ENCODE results near the gene CRELD2.

The CRELD2 gene

GRCh38 chr22:49964136-49965090 lies 46.0 kb downstream of the CRELD2 start:
- DNase-seq (ENCODE audit: insufficient read length, low spot score): no peak
- TF ChIP-seq, protein P1, sequence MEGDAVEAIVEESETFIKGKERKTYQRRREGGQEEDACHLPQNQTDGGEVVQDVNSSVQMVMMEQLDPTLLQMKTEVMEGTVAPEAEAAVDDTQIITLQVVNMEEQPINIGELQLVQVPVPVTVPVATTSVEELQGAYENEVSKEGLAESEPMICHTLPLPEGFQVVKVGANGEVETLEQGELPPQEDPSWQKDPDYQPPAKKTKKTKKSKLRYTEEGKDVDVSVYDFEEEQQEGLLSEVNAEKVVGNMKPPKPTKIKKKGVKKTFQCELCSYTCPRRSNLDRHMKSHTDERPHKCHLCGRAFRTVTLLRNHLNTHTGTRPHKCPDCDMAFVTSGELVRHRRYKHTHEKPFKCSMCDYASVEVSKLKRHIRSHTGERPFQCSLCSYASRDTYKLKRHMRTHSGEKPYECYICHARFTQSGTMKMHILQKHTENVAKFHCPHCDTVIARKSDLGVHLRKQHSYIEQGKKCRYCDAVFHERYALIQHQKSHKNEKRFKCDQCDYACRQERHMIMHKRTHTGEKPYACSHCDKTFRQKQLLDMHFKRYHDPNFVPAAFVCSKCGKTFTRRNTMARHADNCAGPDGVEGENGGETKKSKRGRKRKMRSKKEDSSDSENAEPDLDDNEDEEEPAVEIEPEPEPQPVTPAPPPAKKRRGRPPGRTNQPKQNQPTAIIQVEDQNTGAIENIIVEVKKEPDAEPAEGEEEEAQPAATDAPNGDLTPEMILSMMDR (IDR thresholded peaks at IDR 0.05; ENCODE audit: insufficient read depth, missing control alignments): no peak
- no peak for FAIRE-seq

GRCh38 chr22:49965091-49966040 lies 46.9 kb downstream of the CRELD2 start:
- TF ChIP-seq, protein P1 (IDR thresholded peaks at IDR 0.05; ENCODE audit: insufficient read depth, missing control alignments): no peak
- no peak for DNase-seq (ENCODE audit: insufficient read length, low spot score)
- FAIRE-seq: no peak

- FAIRE-seq: no peak
- DNase-seq (ENCODE audit: insufficient read length, low spot score): no peak
- TF ChIP-seq, protein P1 (IDR thresholded peaks at IDR 0.05; ENCODE audit: insufficient read depth, missing control alignments): no peak
These were observed 47.8 kb downstream of the CRELD2 start for GRCh38 chr22:49966041-49966773.

DNA sequence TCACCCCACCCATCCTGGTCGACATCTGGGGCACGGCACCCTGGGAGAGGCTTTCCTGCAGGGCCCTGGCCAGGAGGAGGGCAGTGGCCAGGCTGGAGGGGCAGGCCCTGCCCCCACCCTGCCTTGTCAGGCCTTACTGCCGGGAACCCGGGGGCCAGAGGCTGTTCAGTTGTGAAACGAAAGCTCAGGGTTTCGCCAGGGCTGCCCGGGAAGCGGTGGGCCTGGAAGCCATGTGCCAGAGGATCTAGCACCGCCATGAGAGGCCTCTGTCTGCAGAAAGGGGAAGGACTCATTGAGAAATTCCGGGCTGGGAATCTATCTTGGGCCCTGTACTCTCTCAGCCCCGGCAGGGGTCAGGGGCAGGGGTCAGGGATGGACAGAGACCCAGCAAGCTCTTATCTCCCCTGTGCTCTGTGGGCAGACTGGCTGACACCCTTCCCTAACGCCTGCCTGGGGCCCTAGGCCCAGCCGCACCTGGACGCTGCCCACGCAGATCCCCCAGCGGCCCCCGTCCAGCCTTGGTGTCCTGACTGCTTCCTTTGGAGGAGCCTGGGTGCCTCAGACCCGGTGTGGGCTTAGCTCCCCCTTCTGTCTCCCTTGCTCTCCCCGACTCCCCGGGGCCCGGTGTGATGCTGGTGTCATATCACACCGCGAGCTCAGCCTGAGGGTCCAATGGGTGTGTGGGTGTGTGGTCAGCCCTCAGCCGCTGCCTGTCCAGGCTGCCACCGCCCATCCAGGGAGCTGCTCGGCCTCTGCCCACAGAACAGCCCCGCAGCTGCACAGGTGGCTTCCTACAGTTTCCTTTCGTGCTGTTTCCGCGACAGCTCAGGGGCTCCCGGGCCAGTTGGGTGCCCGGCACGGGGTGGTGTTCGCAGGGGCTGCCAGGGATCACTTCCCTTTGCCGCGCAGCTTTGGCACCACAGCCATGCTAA lies 48.6 kb downstream of the CRELD2 start:
- TF ChIP-seq, protein P1 (IDR thresholded peaks at IDR 0.05; ENCODE audit: insufficient read depth, missing control alignments): no peak
- DNase-seq (ENCODE audit: insufficient read length, low spot score) (no peak), FAIRE-seq (no peak)

GRCh38 chr22:49967706-49968208 lies 49.3 kb downstream of the CRELD2 start:
- no peak for DNase-seq (ENCODE audit: insufficient read length, low spot score)
- TF ChIP-seq, protein P1 (IDR thresholded peaks at IDR 0.05; ENCODE audit: insufficient read depth, missing control alignments): no peak
- no peak for FAIRE-seq

All from D721Med (cell line).